K562 (cell line): ENCODE measurements around the gene ARNT2. TPM values are rescaled to one million over a fixed set of nuclear protein-coding genes. Genes with fewer than 3 reads are reported as not detected.

Source experiments
- ATAC-seq: fragments of 200-7000 bp; cut with Tn5 transposase; 3 replicates; pipeline ENCODE4 v1.9.1; 2020; ENCODE audit warnings: moderate library complexity
- BruUV-seq: library from RNA; stranded (reverse); fragments of 400-500 nt; replicated peaks from 2 replicates; lab custom pipeline; 2021; lab: Mats Ljungman, UMichigan
- CTCF ChIA-PET: fragments of 300-600 bp; formaldehyde crosslinking; extraction: SDS; loops from one replicate; lab custom pipeline; 2021; ENCODE audit warnings: low intra/inter-chr PET ratio; lab: Yijun Ruan, JAX
- POLR2A ChIA-PET: fragments of 300-600, 350-650 bp; sonication (Branson Sonifier 250); formaldehyde crosslinking; extraction: SDS; loops from one replicate; lab custom pipeline; 2021; ENCODE audit warnings: antibody characterized with exemption, inconsistent platforms; lab: Yijun Ruan, JAX
- DNase-seq, 4 experiments: peaks; one replicate each; pipeline versions ENCODE4 v3.0.0 to v3.0.0-alpha.2; 2011 to 2018; ENCODE audit warnings: low spot score in 3 of 4, mixed read lengths in 3 of 4; ENCODE audit errors: extremely low read depth in 1 of 4
- FAIRE-seq: peaks from 2 replicates; lab custom pipeline; 2011; peaks lifted over from hg19 to GRCh38; lab: Jason Lieb, UNC
- H2AFZ ChIP-seq: 2 replicates; pipeline ENCODE4 v1.6.0; 2011; ENCODE audit warnings: low read depth, low read length, control low read depth, inconsistent platforms
- H3K27ac ChIP-seq: fragments of 200-600 bp; 3 replicates; pipeline ENCODE4 v1.8.0; 2011; ENCODE audit warnings: low read depth, mild to moderate bottlenecking, control low read depth, inconsistent platforms, low read length, moderate library complexity, mixed read lengths; ENCODE audit errors: extremely low read depth
- H3K27me3 ChIP-seq, 2 experiments: fragments of 300-600 bp in 1 of 2; 2 replicates in 1 of 2; 3 replicates in 1 of 2; pipeline versions ENCODE4 v1.6.0 to v1.8.0; 2011; ENCODE audit warnings: inconsistent platforms in 2 of 2, low read length in 2 of 2, mild to moderate bottlenecking in 1 of 2, mixed read lengths in 1 of 2, moderate library complexity in 1 of 2; ENCODE audit not compliant: control insufficient read depth in 2 of 2, insufficient read depth in 2 of 2
- H3K36me3 ChIP-seq: fragments of 300-600 bp; 3 replicates; pipeline ENCODE4 v1.8.0; 2011; ENCODE audit warnings: mild to moderate bottlenecking, low read length, inconsistent platforms; ENCODE audit not compliant: control insufficient read depth, insufficient read depth
- H3K4me1 ChIP-seq, 2 experiments: fragments of 200-600 bp in 1 of 2; replicated peaks in 1 of 2; 2 replicates in 1 of 2; 3 replicates in 1 of 2; pipeline versions ENCODE4 v1.5.1 to v1.8.0; 2011; ENCODE audit warnings: inconsistent platforms in 2 of 2, low read length in 2 of 2, mild to moderate bottlenecking in 1 of 2, mixed read lengths in 1 of 2, moderate library complexity in 1 of 2; ENCODE audit not compliant: control insufficient read depth in 2 of 2, insufficient read depth in 2 of 2
- H3K4me2 ChIP-seq: 2 replicates; pipeline ENCODE4 v1.6.1; 2011; ENCODE audit warnings: low read length, control low read depth, inconsistent platforms, mixed read lengths; ENCODE audit not compliant: insufficient read depth
- H3K4me3 ChIP-seq: fragments of 200-600 bp; sonication (generic), shearing (Covaris generic); 2 replicates; pipeline ENCODE4 v1.5.1; 2016; ENCODE audit warnings: control low read depth, inconsistent platforms
- H3K79me2 ChIP-seq: fragments of 200-600 bp; 3 replicates; pipeline ENCODE4 v1.8.0; 2011; ENCODE audit warnings: low read length, inconsistent platforms; ENCODE audit not compliant: control insufficient read depth, insufficient read depth
- H3K9ac ChIP-seq, 2 experiments: 2 replicates each; pipeline versions ENCODE4 v1.6.0 to v1.6.1; 2011; ENCODE audit warnings: low read depth in 2 of 2, low read length in 2 of 2, control low read depth in 1 of 2, inconsistent platforms in 1 of 2, mild to moderate bottlenecking in 1 of 2, mixed read lengths in 1 of 2; ENCODE audit not compliant: insufficient read depth in 1 of 2
- H3K9me1 ChIP-seq: one replicate; pipeline ENCODE4 v1.6.0; 2011; ENCODE audit warnings: inconsistent platforms, mild to moderate bottlenecking, low read length, moderate library complexity; ENCODE audit not compliant: control insufficient read depth, insufficient read depth
- H3K9me3 ChIP-seq: replicated peaks from 2 replicates; pipeline ENCODE4 v1.5.1; 2011; ENCODE audit warnings: low read depth, low read length, inconsistent platforms; ENCODE audit not compliant: control insufficient read depth, insufficient read depth
- H4K20me1 ChIP-seq: replicated peaks from 2 replicates; pipeline ENCODE4 v1.6.1; 2011; ENCODE audit warnings: low read length, inconsistent platforms, mixed read lengths; ENCODE audit not compliant: control insufficient read depth, insufficient read depth
- BACH1 ChIP-seq: fragments of 200-800 bp; sonication (Bioruptor generic); IDR thresholded peaks from 2 replicates; pipeline ENCODE4 v1.6.1; 2016; ENCODE audit warnings: missing genetic modification characterization, missing compliant biosample characterization
- BCOR ChIP-seq: fragments of 450-650 bp; IDR thresholded peaks from 2 replicates; pipeline ENCODE4 v1.6.1; 2016
- CBX2 ChIP-seq: fragments of 200-600 bp; sonication (generic); IDR thresholded peaks from one replicate; pipeline ENCODE4 v1.6.1; 2012; ENCODE audit warnings: mild to moderate bottlenecking, low read length, inconsistent platforms; ENCODE audit not compliant: insufficient read depth, poor library complexity, severe bottlenecking
- ETV1 ChIP-seq: fragments of 450-650 bp; conservative IDR thresholded peaks from 2 replicates; pipeline ENCODE4 v1.6.1; 2016; ENCODE audit warnings: missing genetic modification characterization, control low read depth, low read depth, missing compliant biosample characterization
- ETV6 ChIP-seq, 3 experiments: fragments of 150-350 bp in 1 of 3; sonication (generic) in 1 of 3; formaldehyde crosslinking in 1 of 3; IDR thresholded peaks; 2 replicates each; pipeline versions ENCODE4 v1.6.1 to v1.8.0; 2014 to 2022; ENCODE audit warnings: borderline replicate concordance in 2 of 3, low read depth in 2 of 3, antibody characterized with exemption in 1 of 3, low read length in 1 of 3, mild to moderate bottlenecking in 1 of 3, missing genetic modification reagents in 1 of 3
- ILF3 ChIP-seq: fragments of 450-650 bp; IDR thresholded peaks from 2 replicates; pipeline ENCODE4 v1.6.1; 2018; ENCODE audit warnings: antibody characterized with exemption, mild to moderate bottlenecking, moderate library complexity, borderline replicate concordance
- ILK ChIP-seq: fragments of 450-650 bp; IDR thresholded peaks from 2 replicates; pipeline ENCODE4 v1.6.1; 2016; ENCODE audit warnings: missing genetic modification characterization, low read depth, mild to moderate bottlenecking, missing compliant biosample characterization, moderate library complexity, borderline replicate concordance
- L3MBTL2 ChIP-seq: fragments of 450-650 bp; IDR thresholded peaks from 2 replicates; pipeline ENCODE4 v1.6.1; 2016; ENCODE audit warnings: mild to moderate bottlenecking, moderate library complexity
- MBD2 ChIP-seq: sonication (generic); IDR thresholded peaks from 2 replicates; pipeline ENCODE4 v1.6.1; 2016; ENCODE audit warnings: low read depth, borderline replicate concordance
- MEIS2 ChIP-seq: fragments of 450-650 bp; IDR thresholded peaks from 2 replicates; pipeline ENCODE4 v1.6.1; 2014; ENCODE audit warnings: mild to moderate bottlenecking; ENCODE audit not compliant: partially characterized antibody
- NONO ChIP-seq, 2 experiments: fragments of 200-400 bp in 1 of 2; fragments of 450-650 bp in 1 of 2; formaldehyde crosslinking in 1 of 2; IDR thresholded peaks; 2 replicates each; pipeline ENCODE4 v1.6.1; 2017; ENCODE audit warnings: low read depth in 2 of 2, mild to moderate bottlenecking in 2 of 2, moderate library complexity in 2 of 2, low read length in 1 of 2
- RNF2 ChIP-seq: sonication (generic); IDR thresholded peaks from 2 replicates; pipeline ENCODE4 v1.6.1; 2016
- SMARCA4 ChIP-seq: fragments of 450-650 bp; IDR thresholded peaks from 2 replicates; pipeline ENCODE4 v1.6.1; 2016
- SMARCE1 ChIP-seq: fragments of 450-650 bp; IDR thresholded peaks from 2 replicates; pipeline ENCODE4 v1.7.1; 2016; ENCODE audit warnings: mild to moderate bottlenecking
- SP1 ChIP-seq: sonication (generic); formaldehyde crosslinking; IDR thresholded peaks from 2 replicates; pipeline ENCODE4 v1.8.1; 2022; ENCODE audit warnings: mild to moderate bottlenecking, missing genetic modification reagents
- SRSF1 ChIP-seq: fragments of 200-400 bp; formaldehyde crosslinking; IDR thresholded peaks from 2 replicates; pipeline ENCODE4 v1.6.1; 2017; ENCODE audit warnings: mild to moderate bottlenecking, low read depth, low read length, moderate library complexity
- TSC22D4 ChIP-seq: fragments of 450-650 bp; IDR thresholded peaks from 2 replicates; pipeline ENCODE4 v1.6.1; 2016; ENCODE audit warnings: missing genetic modification characterization, missing biosample characterization, control low read depth
- XRCC3 ChIP-seq: fragments of 450-650 bp; IDR thresholded peaks from 2 replicates; pipeline ENCODE4 v1.6.1; 2017; ENCODE audit warnings: mild to moderate bottlenecking, moderate library complexity
- ZNF780A ChIP-seq: fragments of 250-450 bp; sonication (Bioruptor Pico); IDR thresholded peaks from 2 replicates; pipeline ENCODE4 v1.5.0; 2021; ENCODE audit warnings: mild to moderate bottlenecking
- WGBS: fragments of 100-300 bp; shearing (Covaris generic); methylation state at CpG from one replicate; pipeline ENCODE4 v1.1.6; 2016; ENCODE audit warnings: low coverage, mixed read lengths; ENCODE audit not compliant: insufficient coverage; ENCODE audit errors: missing lambda C conversion rate; 5-methylcytosine and 5-hydroxymethylcytosine counted together
- in situ Hi-C: fragments of 300-500 bp; cut with MboI; formaldehyde crosslinking; loops from 4 replicates; pipeline ENCODE4 v1.15.0; 2018; ENCODE audit warnings: inconsistent platforms, mixed read lengths
- intact Hi-C: fragments of 100-400 bp; cut with micrococcal nuclease; formaldehyde crosslinking; loops from 2 replicates; pipeline ENCODE4 v1.14.2; 2022
- polyA plus RNA-seq, 8 experiments: library from polyadenylated mRNA; depleted of rRNA in 4 of 8; stranded (reverse) in 5 of 8; unstranded in 3 of 8; fragments of >200 nt; fragmentation: Nextera tagmentation in 2 of 8; fragmentation: Illumina TruSeq in 1 of 8; extraction: Ambion mirVana in 2 of 8; extraction: Trizol in 1 of 8; gene quantifications; 2 replicates each; pipeline versions ENCODE4 v1.2.1 to v1.2.3, GENCODE V29; 2011 to 2014; ENCODE audit warnings: inconsistent platforms in 1 of 8, missing spikeins in 1 of 8
- total RNA-seq, 7 experiments: library from RNA; depleted of rRNA in 6 of 7; stranded (reverse); fragments of >200 nt in 6 of 7; fragmentation: Illumina TruSeq in 2 of 7; extraction: Trizol in 2 of 7; gene quantifications; 2 replicates each; pipeline versions ENCODE4 v1.2.1 to v1.2.3, GENCODE V29; 2011 to 2021; ENCODE audit warnings: low replicate concordance in 1 of 7
- TF ChIP-seq, protein P1 (sequence below): fragments of 450-650 bp; IDR thresholded peaks from 2 replicates; pipeline ENCODE4 v1.6.1; 2017; ENCODE audit warnings: antibody characterized with exemption, mild to moderate bottlenecking

The ARNT2 gene
- total and polyA plus RNA-seq, 9 of the 15 experiments (the other 6 are each of a cell fraction or from before 2014, with no cell fraction given): 0.01 TPM; not detected in 8

- TF ChIP-seq, protein P1, sequence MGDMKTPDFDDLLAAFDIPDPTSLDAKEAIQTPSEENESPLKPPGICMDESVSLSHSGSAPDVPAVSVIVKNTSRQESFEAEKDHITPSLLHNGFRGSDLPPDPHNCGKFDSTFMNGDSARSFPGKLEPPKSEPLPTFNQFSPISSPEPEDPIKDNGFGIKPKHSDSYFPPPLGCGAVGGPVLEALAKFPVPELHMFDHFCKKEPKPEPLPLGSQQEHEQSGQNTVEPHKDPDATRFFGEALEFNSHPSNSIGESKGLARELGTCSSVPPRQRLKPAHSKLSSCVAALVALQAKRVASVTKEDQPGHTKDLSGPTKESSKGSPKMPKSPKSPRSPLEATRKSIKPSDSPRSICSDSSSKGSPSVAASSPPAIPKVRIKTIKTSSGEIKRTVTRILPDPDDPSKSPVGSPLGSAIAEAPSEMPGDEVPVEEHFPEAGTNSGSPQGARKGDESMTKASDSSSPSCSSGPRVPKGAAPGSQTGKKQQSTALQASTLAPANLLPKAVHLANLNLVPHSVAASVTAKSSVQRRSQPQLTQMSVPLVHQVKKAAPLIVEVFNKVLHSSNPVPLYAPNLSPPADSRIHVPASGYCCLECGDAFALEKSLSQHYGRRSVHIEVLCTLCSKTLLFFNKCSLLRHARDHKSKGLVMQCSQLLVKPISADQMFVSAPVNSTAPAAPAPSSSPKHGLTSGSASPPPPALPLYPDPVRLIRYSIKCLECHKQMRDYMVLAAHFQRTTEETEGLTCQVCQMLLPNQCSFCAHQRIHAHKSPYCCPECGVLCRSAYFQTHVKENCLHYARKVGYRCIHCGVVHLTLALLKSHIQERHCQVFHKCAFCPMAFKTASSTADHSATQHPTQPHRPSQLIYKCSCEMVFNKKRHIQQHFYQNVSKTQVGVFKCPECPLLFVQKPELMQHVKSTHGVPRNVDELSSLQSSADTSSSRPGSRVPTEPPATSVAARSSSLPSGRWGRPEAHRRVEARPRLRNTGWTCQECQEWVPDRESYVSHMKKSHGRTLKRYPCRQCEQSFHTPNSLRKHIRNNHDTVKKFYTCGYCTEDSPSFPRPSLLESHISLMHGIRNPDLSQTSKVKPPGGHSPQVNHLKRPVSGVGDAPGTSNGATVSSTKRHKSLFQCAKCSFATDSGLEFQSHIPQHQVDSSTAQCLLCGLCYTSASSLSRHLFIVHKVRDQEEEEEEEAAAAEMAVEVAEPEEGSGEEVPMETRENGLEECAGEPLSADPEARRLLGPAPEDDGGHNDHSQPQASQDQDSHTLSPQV: no peak
- TF ChIP-seq ILF3: no peak
- TF ChIP-seq SRSF1: no peak
- TF ChIP-seq ZNF780A (CRISPR knock-in tag): no peak
- no peak for TF ChIP-seq SMARCE1
These were observed 161.2 kb downstream of the ARNT2 start (continued) for GRCh38 chr15:80565398-80565797.

GRCh38 chr15:80565988-80566387 is 161.8 kb downstream of the ARNT2 start:
- Histone ChIP-seq H3K9ac (no peak overlapping the region), H3K9me3 (no peaks in the 10 kb centered on the region), H2AFZ (no peak overlapping the region), H3K4me1 (peaks cover 0 to 4% of the 10 kb centered on the region in 2 experiments; a peak in 2 of 5 replicates), H3K9me1 (peaks cover 1% of the 10 kb centered on the region), H4K20me1 (peaks cover 4% of the 10 kb centered on the region), H3K27ac (no peak overlapping the region), H3K4me3 (no peak overlapping the region), H3K27me3 (peaks cover 4 to 38% of the 10 kb centered on the region in 2 experiments; a peak in 4 of 5 replicates), H3K79me2 (no peaks in the 10 kb centered on the region), H3K4me2 (no peak overlapping the region), H3K36me3 (no peaks in the 10 kb centered on the region)
- in situ Hi-C loops: no loop called here
- BruUV-seq: no TSS peak
- intact Hi-C loops: no loop called here
- POLR2A ChIA-PET: interaction anchor here (2.1 kb wide), 1 partner anchor 12 kb away, joined by 6 read pairs; no protein-coding TSS in a partner anchor
- ATAC-seq (no peak), FAIRE-seq (no peak), DNase-seq (no peak)
- CTCF ChIA-PET: interaction anchor here (1.0 kb wide), 1 partner anchor 213 kb away, joined by 5 read pairs; the partner anchor contains the start of gene CEMIP
- WGBS: 0% methylated on average over 4 of the region's 4 CpGs
- no peak for TF ChIP-seq ETV6 (IDR thresholded peaks at IDR 0.05; ENCODE audit: borderline replicate concordance in 1 of 2, low read depth in 2 of 2, low read length in 1 of 2)
- no peak for TF ChIP-seq ETV6 (CRISPR knock-in tag; IDR thresholded peaks at IDR 0.05; ENCODE audit: borderline replicate concordance)
- TF ChIP-seq MBD2: no peak
- TF ChIP-seq BACH1 (tag): no peak
- TF ChIP-seq CBX2: no peak
- no peak for TF ChIP-seq NONO (IDR thresholded peaks at IDR 0.05; ENCODE audit: low read depth in 2 of 2, low read length in 1 of 2)
- TF ChIP-seq XRCC3: no peak
- TF ChIP-seq RNF2: no peak
- TF ChIP-seq L3MBTL2: no peak
- TF ChIP-seq ILK (tag): no peak
- TF ChIP-seq TSC22D4 (tag): no peak
- no peak for TF ChIP-seq ETV1 (tag)
- no peak for TF ChIP-seq BCOR
- no peak for TF ChIP-seq MEIS2
- no peak for TF ChIP-seq SP1 (CRISPR knock-in tag)
- TF ChIP-seq SMARCA4: no peak
